WTC11 (cell line): ENCODE results near the gene GPR161.

ENCODE experiments used
- CREM ChIP-seq: sonication (generic); formaldehyde crosslinking; IDR thresholded peaks from 2 replicates; pipeline ENCODE4 v1.8.1; 2022; ENCODE audit warnings: mild to moderate bottlenecking, missing genetic modification reagents, moderate library complexity
- CTCF ChIP-seq: fragments of 200-600 bp; IDR thresholded peaks from 2 replicates; pipeline ENCODE4 v1.8.0; 2022; ENCODE audit warnings: antibody characterized with exemption
- JUN ChIP-seq: sonication (generic); formaldehyde crosslinking; IDR thresholded peaks from 2 replicates; pipeline ENCODE4 v1.8.0; 2023; ENCODE audit warnings: mild to moderate bottlenecking, missing genetic modification reagents
- MAX ChIP-seq: sonication (generic); formaldehyde crosslinking; IDR thresholded peaks from 2 replicates; pipeline ENCODE4 v1.8.0; 2022; ENCODE audit warnings: mild to moderate bottlenecking, missing genetic modification reagents
- TCF7 ChIP-seq: sonication (generic); formaldehyde crosslinking; IDR thresholded peaks from 2 replicates; pipeline ENCODE4 v1.8.0; 2022; ENCODE audit warnings: mild to moderate bottlenecking, low read depth, missing genetic modification reagents, moderate library complexity
- ZMAT4 ChIP-seq: fragments of 250-450 bp; sonication (Bioruptor Pico); IDR thresholded peaks from 2 replicates; pipeline ENCODE4 v1.9.0; 2021; ENCODE audit warnings: mild to moderate bottlenecking
- ZNF121 ChIP-seq: sonication (generic); formaldehyde crosslinking; IDR thresholded peaks from 2 replicates; pipeline ENCODE4 v1.8.0; 2023; ENCODE audit warnings: missing genetic modification reagents
- ZNF425 ChIP-seq: fragments of 250-450 bp; sonication (Bioruptor Pico); conservative IDR thresholded peaks from 2 replicates; pipeline ENCODE4 v1.9.0; 2021; ENCODE audit warnings: mild to moderate bottlenecking

- TF ChIP-seq TCF7 (no peak), CTCF (no peak), JUN (CRISPR knock-in tag) (no peak), MAX (CRISPR knock-in tag) (no peak), ZMAT4 (CRISPR knock-in tag) (no peak), ZNF121 (no peak), ZNF425 (CRISPR knock-in tag) (no peak), CREM (CRISPR knock-in tag) (no peak)
Observed at GRCh38 chr1:168138134-168138533, 1.4 kb upstream of the GPR161 start.
